Fibroblast of lung (primary cell): ENCODE data around the gene S1PR2. TPM values are rescaled to one million over a fixed set of nuclear protein-coding genes. Genes with fewer than 3 reads are reported as not detected.

Experiments used
- DNase-seq, 2 donors: peaks; one replicate each; pipeline versions ENCODE4 v3.0.0 to v3.0.0-alpha.2; 2010; ENCODE audit warnings: low read depth in 2 of 2
- H2AFZ ChIP-seq: 2 replicates; pipeline ENCODE4 v1.5.1; 2012; ENCODE audit warnings: low read length, control low read depth, inconsistent platforms
- H3K27ac ChIP-seq: 2 replicates; pipeline ENCODE4 v1.5.1; 2011; ENCODE audit warnings: low read length, control low read depth; ENCODE audit not compliant: insufficient read depth
- H3K27me3 ChIP-seq: 2 replicates; pipeline ENCODE4 v1.5.1; 2011; ENCODE audit warnings: mild to moderate bottlenecking, low read length; ENCODE audit not compliant: control insufficient read depth, insufficient read depth
- H3K36me3 ChIP-seq: 2 replicates; pipeline ENCODE4 v1.5.1; 2011; ENCODE audit warnings: low read length; ENCODE audit not compliant: control insufficient read depth, insufficient read depth
- H3K4me1 ChIP-seq: 2 replicates; pipeline ENCODE4 v1.5.1; 2011; ENCODE audit warnings: low read length; ENCODE audit not compliant: control insufficient read depth, insufficient read depth; ENCODE audit errors: extremely low read depth
- H3K4me2 ChIP-seq: 2 replicates; pipeline ENCODE4 v1.5.1; 2011; ENCODE audit warnings: low read length, control low read depth; ENCODE audit not compliant: insufficient read depth; ENCODE audit errors: extremely low read depth
- H3K4me3 ChIP-seq, 4 experiments: fragments of 200-600 bp in 1 of 4; sonication (generic) in 1 of 4; replicated peaks in 1 of 4; 2 replicates each; pipeline ENCODE4 v1.5.1; 2011 to 2016; ENCODE audit warnings: low read length in 4 of 4, low read depth in 3 of 4, mild to moderate bottlenecking in 3 of 4, control low read depth in 2 of 4, inconsistent platforms in 1 of 4, mixed read lengths in 1 of 4; ENCODE audit not compliant: insufficient read depth in 1 of 4; ENCODE audit errors: control extremely low read depth in 1 of 4
- H3K79me2 ChIP-seq: 2 replicates; pipeline ENCODE4 v1.5.1; 2012; ENCODE audit warnings: mild to moderate bottlenecking, low read length, inconsistent platforms; ENCODE audit not compliant: control insufficient read depth, insufficient read depth
- H3K9ac ChIP-seq: 2 replicates; pipeline ENCODE4 v1.5.1; 2011; ENCODE audit warnings: mild to moderate bottlenecking, low read length, control low read depth; ENCODE audit not compliant: insufficient read depth
- H3K9me3 ChIP-seq: 2 replicates; pipeline ENCODE4 v1.5.1; 2012; ENCODE audit warnings: low read depth, low read length; ENCODE audit not compliant: control insufficient read depth, insufficient read depth
- H4K20me1 ChIP-seq: 2 replicates; pipeline ENCODE4 v1.5.1; 2011; ENCODE audit warnings: low read length; ENCODE audit not compliant: control insufficient read depth, insufficient read depth; ENCODE audit errors: extremely low read depth
- CTCF ChIP-seq, 2 donors: IDR thresholded peaks in 1 of 2; conservative IDR thresholded peaks in 1 of 2; 1 replicate in 1 of 2; 2 replicates in 1 of 2; pipeline ENCODE4 v1.5.1; 2011 to 2012; ENCODE audit warnings: low read length in 2 of 2, control low read depth in 1 of 2, inconsistent platforms in 1 of 2, low read depth in 1 of 2, mild to moderate bottlenecking in 1 of 2
- EZH2 ChIP-seq: IDR thresholded peaks from 2 replicates; pipeline ENCODE4 v1.5.1; 2012; ENCODE audit warnings: low read length, control low read depth, mild to moderate bottlenecking; ENCODE audit errors: missing control alignments
- polyA plus RNA-seq, 2 donors: library from polyadenylated mRNA; depleted of rRNA in 1 of 2; stranded (reverse) in 1 of 2; unstranded in 1 of 2; fragments of >200 nt; gene quantifications; 2 replicates each; pipeline ENCODE4 v1.2.1, GENCODE V29; 2011 to 2012; ENCODE audit warnings: missing spikeins in 1 of 2
- total RNA-seq: library from RNA; depleted of rRNA; stranded (reverse); fragments of >200 nt; gene quantifications from 2 replicates; pipeline ENCODE4 v1.2.1, GENCODE V29; 2014

Gene S1PR2
- total and polyA plus RNA-seq, 2 donors (not counting 1 experiment from before 2014, with no cell fraction given), result 25.9 to 30.4 TPM

GRCh38 chr19:10224337-10224736, 6.8 kb downstream of the S1PR2 start:
- TF ChIP-seq EZH2, result no peak
- no peak for TF ChIP-seq CTCF (conservative IDR thresholded peaks at IDR 0.05 in 1 of 2, IDR thresholded peaks at IDR 0.05 in 1 of 2; ENCODE audit: low read depth in 1 of 2, low read length in 2 of 2)
- Histone ChIP-seq H3K4me3 (no peak overlapping the region), H2AFZ (no peak overlapping the region), H3K27ac (no peak overlapping the region), H3K27me3 (no peaks in the 10 kb centered on the region), H3K4me1 (peaks cover 12% of the 10 kb centered on the region), H3K79me2 (peaks cover 24% of the 10 kb centered on the region), H3K4me2 (no peak overlapping the region), H3K9me3 (no peaks in the 10 kb centered on the region), H3K9ac (no peak overlapping the region), H4K20me1 (no peaks in the 10 kb centered on the region), H3K36me3 (peaks cover 10% of the 10 kb centered on the region)
- DNase-seq, result no peak

GRCh38 chr19:10223488-10224213, 7.5 kb downstream of the S1PR2 start:
- no peaks in the 10 kb centered on the region for H3K9me3 ChIP-seq
- no peak for DNase-seq
- H3K4me3 ChIP-seq, result no peak overlapping the region
- H3K36me3 ChIP-seq, result peaks cover 10% of the 10 kb centered on the region
- no peaks in the 10 kb centered on the region for H3K27me3 ChIP-seq
- H3K79me2 ChIP-seq, result peaks cover 19% of the 10 kb centered on the region
- TF ChIP-seq EZH2, result no peak
- no peak for TF ChIP-seq CTCF (conservative IDR thresholded peaks at IDR 0.05 in 1 of 2, IDR thresholded peaks at IDR 0.05 in 1 of 2; ENCODE audit: low read depth in 1 of 2, low read length in 2 of 2)
- no peak overlapping the region for H2AFZ ChIP-seq
- H3K27ac ChIP-seq, result no peak overlapping the region
- no peaks in the 10 kb centered on the region for H4K20me1 ChIP-seq
- peaks cover 12% of the 10 kb centered on the region for H3K4me1 ChIP-seq
- H3K9ac ChIP-seq, result no peak overlapping the region
- H3K4me2 ChIP-seq, result no peak overlapping the region

- H3K79me2 ChIP-seq, result peaks cover 14% of the 10 kb centered on the region
- H4K20me1 ChIP-seq, result no peaks in the 10 kb centered on the region
Observed at GRCh38 chr19:10222201-10222890, 8.8 kb downstream of the S1PR2 start.

More at GRCh38 chr19:10222201-10222890, 8.8 kb downstream of the S1PR2 start:
- Histone ChIP-seq H3K9ac (no peak overlapping the region), H3K36me3 (peaks cover 10% of the 10 kb centered on the region), H2AFZ (no peak overlapping the region), H3K4me1 (peaks cover 5% of the 10 kb centered on the region), H3K27me3 (no peaks in the 10 kb centered on the region), H3K27ac (no peak overlapping the region), H3K4me3 (no peak overlapping the region), H3K4me2 (no peak overlapping the region), H3K9me3 (no peaks in the 10 kb centered on the region)
- no peak for TF ChIP-seq CTCF (conservative IDR thresholded peaks at IDR 0.05 in 1 of 2, IDR thresholded peaks at IDR 0.05 in 1 of 2; ENCODE audit: low read depth in 1 of 2, low read length in 2 of 2)
- no peak for TF ChIP-seq EZH2
- DNase-seq, result no peak
